ENCODE measurements around the gene GPER1. TPM values are rescaled to one million over a fixed set of nuclear protein-coding genes. Genes with fewer than 3 reads are reported as not detected.

Gene GPER1
- polyA plus RNA-seq, 1 donor (not counting 4 experiments of a cell fraction or from before 2014, with no cell fraction given), result 0.05 TPM

DNA sequence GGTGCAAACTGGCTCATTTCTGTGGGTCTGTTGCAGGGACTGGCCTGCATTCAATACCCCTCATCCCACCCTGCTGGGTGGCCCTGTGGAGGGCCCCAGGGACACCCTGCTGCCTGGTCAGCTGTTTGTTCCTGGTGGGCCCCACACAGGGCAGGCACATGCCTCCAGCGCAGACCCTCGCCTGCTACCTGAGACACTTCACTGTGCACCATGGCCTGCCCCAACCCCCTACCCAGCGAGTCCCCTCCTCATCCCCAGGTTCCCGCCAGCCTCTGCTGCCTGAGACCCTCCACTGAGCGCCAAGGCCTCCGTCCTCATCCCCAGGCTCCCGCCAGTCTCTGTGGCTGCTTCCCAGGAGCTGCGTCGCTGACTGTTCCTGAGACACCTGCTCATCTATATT lies 26.7 kb upstream of the GPER1 start:
- FAIRE-seq, result no peak
- Histone ChIP-seq H3K79me2 (ENCODE audit: control insufficient read depth, insufficient read depth, low read length) (no peaks in the 10 kb centered on the region), H3K9me3 (ENCODE audit: control insufficient read depth, low read depth, low read length) (no peaks in the 10 kb centered on the region), H3K9ac (ENCODE audit: control insufficient read depth, extremely low read depth, insufficient read depth, low read length) (no peak overlapping the region), H3K9me1 (ENCODE audit: control insufficient read depth, extremely low read depth, insufficient read depth, low read length) (peaks cover 2% of the 10 kb centered on the region), H3K4me2 (ENCODE audit: control insufficient read depth, extremely low read depth, insufficient read depth, low read depth, low read length) (no peak overlapping the region), H3K27ac (ENCODE audit: control insufficient read depth, insufficient read depth, low read length) (no peak overlapping the region), H2AFZ (ENCODE audit: control insufficient read depth, low read length) (no peak overlapping the region), H4K20me1 (ENCODE audit: control insufficient read depth, extremely low read depth, insufficient read depth, low read length) (peaks cover 3% of the 10 kb centered on the region), H3K36me3 (ENCODE audit: control insufficient read depth in 2 of 2, extremely low read depth in 1 of 2, insufficient read depth in 2 of 2, low read length in 2 of 2) (peaks cover 6 to 7% of the 10 kb centered on the region in 2 experiments), H3K4me3 (ENCODE audit: control insufficient read depth in 2 of 3, extremely low read depth in 1 of 3, insufficient read depth in 2 of 3, low read depth in 1 of 3, low read length in 3 of 3) (no peak overlapping the region), H3K4me1 (ENCODE audit: control insufficient read depth, extremely low read depth, insufficient read depth, low read length) (peaks cover 34% of the 10 kb centered on the region), H3K27me3 (ENCODE audit: control insufficient read depth, extremely low read depth, insufficient read depth, low read length) (no peaks in the 10 kb centered on the region)
- no peak for DNase-seq (ENCODE audit: low read depth, low spot score)
- dilution Hi-C loops (cut with MboI; ENCODE audit: extremely low pct_ligation_motif_present, low sequenced_read_pairs), result no loop called here
- TF ChIP-seq CTCF (optimal IDR thresholded peaks at IDR 0.05 in 1 of 3, IDR thresholded peaks at IDR 0.05 in 1 of 3, conservative IDR thresholded peaks at IDR 0.05 in 1 of 3; ENCODE audit: extremely low read depth in 1 of 3, insufficient read depth in 2 of 3, low read length in 3 of 3), result no peak
- TF ChIP-seq EZH2 (IDR thresholded peaks at IDR 0.05; ENCODE audit: low read length), result no peak

DNA sequence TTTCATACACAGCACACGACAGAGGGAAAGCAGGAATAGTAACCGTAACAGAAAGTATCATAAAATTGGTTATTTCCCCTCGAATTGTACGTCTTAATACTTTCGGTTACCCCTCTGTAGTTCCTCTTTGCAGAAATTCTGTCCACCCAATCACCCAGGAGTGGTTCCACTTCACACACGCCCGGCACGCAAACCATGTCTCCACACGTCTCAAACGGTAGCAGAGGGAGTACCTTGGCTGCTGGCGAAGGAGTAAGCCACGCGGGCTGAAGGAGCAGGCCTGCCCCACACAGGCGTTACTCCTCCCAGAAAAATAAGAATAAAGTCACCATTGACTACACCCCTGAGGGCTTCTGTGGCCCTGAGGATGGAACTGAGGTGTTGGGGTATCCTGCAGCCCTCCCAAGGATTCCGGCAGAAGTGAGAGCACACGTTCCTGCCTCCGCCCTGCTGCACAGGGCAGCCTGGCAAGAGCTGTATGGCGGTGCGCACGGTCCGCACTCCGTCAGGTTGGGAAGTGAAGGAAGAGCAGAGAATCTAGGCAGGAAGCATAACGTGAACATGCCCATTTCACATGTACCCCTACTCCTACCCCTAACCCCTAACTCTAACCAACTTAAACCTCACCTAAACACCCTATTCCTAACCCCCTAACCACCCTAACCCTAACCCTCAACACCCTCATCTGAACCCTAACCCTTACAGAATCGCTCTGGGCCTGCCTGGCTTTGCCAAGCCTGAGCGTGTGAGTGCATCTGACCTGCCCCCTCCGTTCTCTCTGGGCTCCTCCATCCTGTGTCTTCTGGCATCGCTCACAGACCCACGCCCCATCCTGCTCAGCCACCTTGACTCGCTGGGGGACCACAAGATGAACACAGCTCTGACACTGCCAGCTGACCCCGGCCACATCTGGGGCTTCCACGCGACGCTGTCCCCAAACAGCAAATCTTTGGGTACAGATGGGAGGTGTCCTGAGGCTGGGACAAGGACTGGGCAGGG lies 25.3 kb upstream of the GPER1 start:
- peak; percentile 69 for FAIRE-seq
- H3K9ac ChIP-seq (ENCODE audit: control insufficient read depth, extremely low read depth, insufficient read depth, low read length), result peak overlapping the region; percentile 5
- H3K9me1 ChIP-seq (ENCODE audit: control insufficient read depth, extremely low read depth, insufficient read depth, low read length), result peaks cover 2% of the 10 kb centered on the region
- DNase-seq (ENCODE audit: low read depth, low spot score), result no peak
- peak overlapping the region; percentile 36 for H3K27ac ChIP-seq (ENCODE audit: control insufficient read depth, insufficient read depth, low read length)
- peaks cover 3% of the 10 kb centered on the region for H4K20me1 ChIP-seq (ENCODE audit: control insufficient read depth, extremely low read depth, insufficient read depth, low read length)
- H3K27me3 ChIP-seq (ENCODE audit: control insufficient read depth, extremely low read depth, insufficient read depth, low read length), result no peaks in the 10 kb centered on the region
- H2AFZ ChIP-seq (ENCODE audit: control insufficient read depth, low read length), result no peak overlapping the region
- peak overlapping the region in 2 of 3 experiments; percentile 3 to 25 for H3K4me3 ChIP-seq (ENCODE audit: control insufficient read depth in 2 of 3, extremely low read depth in 1 of 3, insufficient read depth in 2 of 3, low read depth in 1 of 3, low read length in 3 of 3)
- H3K9me3 ChIP-seq (ENCODE audit: control insufficient read depth, low read depth, low read length), result no peaks in the 10 kb centered on the region
- TF ChIP-seq CTCF (optimal IDR thresholded peaks at IDR 0.05 in 1 of 3, IDR thresholded peaks at IDR 0.05 in 1 of 3, conservative IDR thresholded peaks at IDR 0.05 in 1 of 3; ENCODE audit: extremely low read depth in 1 of 3, insufficient read depth in 2 of 3, low read length in 3 of 3) (no peak), EZH2 (IDR thresholded peaks at IDR 0.05; ENCODE audit: low read length) (no peak)
- H3K4me1 ChIP-seq (ENCODE audit: control insufficient read depth, extremely low read depth, insufficient read depth, low read length), result peaks cover 34% of the 10 kb centered on the region
- no peaks in the 10 kb centered on the region for H3K79me2 ChIP-seq (ENCODE audit: control insufficient read depth, insufficient read depth, low read length)
- dilution Hi-C loops (cut with MboI; ENCODE audit: extremely low pct_ligation_motif_present, low sequenced_read_pairs), result no loop called here
- H3K36me3 ChIP-seq (ENCODE audit: control insufficient read depth in 2 of 2, extremely low read depth in 1 of 2, insufficient read depth in 2 of 2, low read length in 2 of 2), result peaks cover 6 to 7% of the 10 kb centered on the region in 2 experiments
- peak overlapping the region; percentile 58 for H3K4me2 ChIP-seq (ENCODE audit: control insufficient read depth, extremely low read depth, insufficient read depth, low read depth, low read length)
